D721Med (cell line): ENCODE results near the gene RAB27A.

ENCODE experiments used
- DNase-seq: peaks from one replicate; pipeline ENCODE4 v3.0.0; 2011; ENCODE audit warnings: low spot score; ENCODE audit not compliant: insufficient read length
- FAIRE-seq: peaks from 2 replicates; lab custom pipeline; 2011; peaks lifted over from hg19 to GRCh38; lab: Jason Lieb, UNC
- CTCF ChIP-seq: IDR thresholded peaks from 2 replicates; pipeline ENCODE4 v1.5.1; 2012; ENCODE audit warnings: mild to moderate bottlenecking, control low read depth; ENCODE audit not compliant: insufficient read depth; ENCODE audit errors: missing control alignments

RAB27A gene

GRCh38 chr15:55231455-55231854 is 58.2 kb downstream of the RAB27A start:
- no peak for FAIRE-seq
- DNase-seq = no peak

GRCh38 chr15:55230953-55231352 is 58.7 kb downstream of the RAB27A start:
- no peak for FAIRE-seq
- no peak for DNase-seq
- no peak for TF ChIP-seq CTCF

More at GRCh38 chr15:55231455-55231854, 58.2 kb downstream of the RAB27A start:
- no peak for TF ChIP-seq CTCF

GRCh38 chr15:55230051-55230670 is 59.5 kb downstream of the RAB27A start:
- FAIRE-seq (no peak), DNase-seq (no peak)
- TF ChIP-seq CTCF = no peak

GRCh38 chr15:55226127-55226526 is 63.5 kb downstream of the RAB27A start:
- DNase-seq (no peak), FAIRE-seq (no peak)
- no peak for TF ChIP-seq CTCF

- DNase-seq (no peak), FAIRE-seq (no peak)
- TF ChIP-seq CTCF = no peak
Observed at GRCh38 chr15:55224892-55225291, 64.7 kb downstream of the RAB27A start.

GRCh38 chr15:55222588-55222987 is 67.0 kb downstream of the RAB27A start:
- no peak for TF ChIP-seq CTCF
- no peak for DNase-seq
- no peak for FAIRE-seq
